GM12878 (cell line): Measurements from ENCODE around the gene NUP210L. TPM values are rescaled to one million over a fixed set of nuclear protein-coding genes. Genes with fewer than 3 reads are reported as not detected.

Source experiments
- ATAC-seq: fragments of 200-7000 bp; cut with Tn5 transposase; 3 replicates; pipeline ENCODE4 v1.9.1; 2020; ENCODE audit warnings: mild to moderate bottlenecking, moderate library complexity
- BruUV-seq: library from RNA; stranded (reverse); fragments of 400-500 nt; replicated peaks from 2 replicates; lab custom pipeline; 2021; lab: Mats Ljungman, UMichigan
- CTCF ChIA-PET: fragments of 300-600 bp; sonication (Branson Sonifier 250); formaldehyde crosslinking; extraction: SDS; loops from one replicate; lab custom pipeline; 2021; ENCODE audit warnings: inconsistent platforms; lab: Yijun Ruan, JAX
- POLR2A ChIA-PET: fragments of 350-600 bp; formaldehyde crosslinking; extraction: SDS; loops from one replicate; lab custom pipeline; 2021; ENCODE audit warnings: inconsistent platforms; lab: Charles Lee
- RAD21 ChIA-PET: fragments of 300-600 bp; sonication (Branson Sonifier 250); formaldehyde crosslinking; loops from one replicate; lab custom pipeline; 2023; ENCODE audit warnings: antibody characterized with exemption; ENCODE audit not compliant: unreplicated experiment; lab: Charles Lee
- SMC1A ChIA-PET: fragments of 300-600 bp; sonication (Branson Sonifier 250); formaldehyde crosslinking; loops from one replicate; lab custom pipeline; 2023; ENCODE audit not compliant: unreplicated experiment, uncharacterized antibody; lab: Charles Lee
- DNase-seq: peaks from one replicate; pipeline ENCODE4 v3.0.0-alpha.2; 2011; ENCODE audit warnings: low read depth, low spot score
- FAIRE-seq: peaks from 3 replicates; lab custom pipeline; 2011; peaks lifted over from hg19 to GRCh38; lab: Jason Lieb, UNC
- H2AFZ ChIP-seq: 2 replicates; pipeline ENCODE4 v1.6.0; 2011; ENCODE audit warnings: low read depth, low read length, control low read depth; ENCODE audit not compliant: control insufficient read depth
- H3K27ac ChIP-seq: 2 replicates; pipeline ENCODE4 v1.5.1; 2011; ENCODE audit warnings: control low read depth; ENCODE audit not compliant: control insufficient read depth, insufficient read depth
- H3K27me3 ChIP-seq, 2 experiments: replicated peaks in 1 of 2; 2 replicates each; pipeline versions ENCODE4 v1.6.0 to v1.6.1; 2011; ENCODE audit warnings: low read length in 1 of 2; ENCODE audit not compliant: control insufficient read depth in 2 of 2, insufficient read depth in 2 of 2
- H3K36me3 ChIP-seq, 2 experiments: 2 replicates each; pipeline ENCODE4 v1.5.1; 2011; ENCODE audit warnings: low read length in 1 of 2; ENCODE audit not compliant: control insufficient read depth in 2 of 2, insufficient read depth in 2 of 2
- H3K4me1 ChIP-seq: 2 replicates; pipeline ENCODE4 v1.6.1; 2011; ENCODE audit warnings: mild to moderate bottlenecking, low read length, moderate library complexity, mixed read lengths; ENCODE audit not compliant: control insufficient read depth, insufficient read depth
- H3K4me2 ChIP-seq: 2 replicates; pipeline ENCODE4 v1.6.0; 2011; ENCODE audit warnings: control low read depth; ENCODE audit not compliant: control insufficient read depth, insufficient read depth
- H3K4me3 ChIP-seq: fragments of 200-600 bp; sonication (generic); 2 replicates; pipeline ENCODE4 v1.5.1; 2016
- H3K79me2 ChIP-seq: 2 replicates; pipeline ENCODE4 v1.6.0; 2011; ENCODE audit warnings: low read length; ENCODE audit not compliant: control insufficient read depth, insufficient read depth
- H3K9ac ChIP-seq: 2 replicates; pipeline ENCODE4 v1.8.0; 2011; ENCODE audit warnings: low read length, control low read depth, mixed read lengths; ENCODE audit not compliant: control insufficient read depth, insufficient read depth
- H3K9me3 ChIP-seq: replicated peaks from 3 replicates; pipeline ENCODE4 v1.5.1; 2011; ENCODE audit warnings: mild to moderate bottlenecking, low read length; ENCODE audit not compliant: control insufficient read depth, insufficient read depth
- H4K20me1 ChIP-seq: 2 replicates; pipeline ENCODE4 v1.6.0; 2011; ENCODE audit not compliant: control insufficient read depth, insufficient read depth
- FOXM1 ChIP-seq: IDR thresholded peaks from 2 replicates; pipeline ENCODE4 v1.6.1; 2012; ENCODE audit warnings: low read depth, mild to moderate bottlenecking, inconsistent platforms, low read length, moderate library complexity
- IKZF1 ChIP-seq: fragments of 450-650 bp; conservative IDR thresholded peaks from 2 replicates; pipeline ENCODE4 v1.6.1; 2017; ENCODE audit warnings: antibody characterized with exemption, mild to moderate bottlenecking
- NBN ChIP-seq: fragments of 450-650 bp; IDR thresholded peaks from 2 replicates; pipeline ENCODE4 v1.6.1; 2016
- NFIC ChIP-seq: IDR thresholded peaks from 2 replicates; pipeline ENCODE4 v1.6.1; 2012; ENCODE audit warnings: low read depth, mild to moderate bottlenecking, inconsistent platforms, low read length, moderate library complexity
- POU2F2 ChIP-seq: IDR thresholded peaks from 3 replicates; pipeline ENCODE4 v1.6.1; 2011; ENCODE audit warnings: low read depth, mild to moderate bottlenecking, low read length, borderline replicate concordance
- SMAD1 ChIP-seq: fragments of 450-650 bp; IDR thresholded peaks from 2 replicates; pipeline ENCODE4 v1.6.1; 2018; ENCODE audit warnings: mild to moderate bottlenecking, low read depth; ENCODE audit not compliant: partially characterized antibody
- SRF ChIP-seq, 2 experiments: IDR thresholded peaks; 2 replicates each; pipeline ENCODE4 v1.6.1; 2011; ENCODE audit warnings: low read depth in 2 of 2, low read length in 2 of 2, mild to moderate bottlenecking in 1 of 2, moderate library complexity in 1 of 2
- SUZ12 ChIP-seq: fragments of 200-600 bp; sonication (generic); IDR thresholded peaks from one replicate; pipeline ENCODE4 v1.6.1; 2018; ENCODE audit warnings: antibody characterized with exemption, mild to moderate bottlenecking; ENCODE audit not compliant: unreplicated experiment
- ZNF622 ChIP-seq: fragments of 450-650 bp; IDR thresholded peaks from 2 replicates; pipeline ENCODE4 v1.6.1; 2017; ENCODE audit warnings: mild to moderate bottlenecking, inconsistent platforms
- WGBS: methylation state at CpG from one replicate; pipeline ENCODE4 v1.1.6; 2016; ENCODE audit warnings: low lambda C conversion rate; ENCODE audit not compliant: insufficient replicate concordance, insufficient coverage; ENCODE audit errors: missing lambda C conversion rate; 5-methylcytosine and 5-hydroxymethylcytosine counted together
- in situ Hi-C: fragments of 300-500 bp; cut with MboI; formaldehyde crosslinking; loops from 9 replicates; pipeline ENCODE4 v1.14.3; 2018; ENCODE audit warnings: mixed read lengths
- intact Hi-C: fragments of 100-400 bp; cut with micrococcal nuclease; formaldehyde crosslinking; loops from one replicate; pipeline ENCODE4 v1.14.2; 2022; ENCODE audit not compliant: unreplicated experiment
- polyA plus RNA-seq, 11 experiments: library from polyadenylated mRNA; depleted of rRNA in 4 of 11; unstranded in 6 of 11; stranded (reverse) in 5 of 11; fragments of >200 nt; fragmentation: Nextera tagmentation in 4 of 11; fragmentation: Illumina TruSeq in 1 of 11; extraction: Ambion mirVana in 4 of 11; extraction: Trizol in 1 of 11; gene quantifications; 1 replicate in 1 of 11; 2 replicates in 10 of 11; pipeline versions ENCODE4 v1.2.1 to v1.2.3, GENCODE V29; 2011 to 2016; ENCODE audit warnings: inconsistent platforms in 2 of 11, missing spikeins in 2 of 11, low read depth in 1 of 11
- total RNA-seq, 4 experiments: library from RNA; depleted of rRNA in 3 of 4; stranded (reverse); fragments of >200 nt in 3 of 4; fragmentation: Illumina TruSeq in 1 of 4; extraction: Trizol in 1 of 4; gene quantifications; 2 replicates each; pipeline versions ENCODE4 v1.2.1 to v1.2.3, GENCODE V29; 2013 to 2021
- TF ChIP-seq, protein P1 (sequence below): IDR thresholded peaks from 2 replicates; pipeline ENCODE4 v1.6.1; 2012; ENCODE audit warnings: mild to moderate bottlenecking, low read depth, low read length

Gene NUP210L
- total and polyA plus RNA-seq, 10 of the 15 experiments (the other 5 are each of a cell fraction or from before 2014, with no cell fraction given), result 0.04 to 0.08 (median 0.07) TPM; not detected in 7

DNA sequence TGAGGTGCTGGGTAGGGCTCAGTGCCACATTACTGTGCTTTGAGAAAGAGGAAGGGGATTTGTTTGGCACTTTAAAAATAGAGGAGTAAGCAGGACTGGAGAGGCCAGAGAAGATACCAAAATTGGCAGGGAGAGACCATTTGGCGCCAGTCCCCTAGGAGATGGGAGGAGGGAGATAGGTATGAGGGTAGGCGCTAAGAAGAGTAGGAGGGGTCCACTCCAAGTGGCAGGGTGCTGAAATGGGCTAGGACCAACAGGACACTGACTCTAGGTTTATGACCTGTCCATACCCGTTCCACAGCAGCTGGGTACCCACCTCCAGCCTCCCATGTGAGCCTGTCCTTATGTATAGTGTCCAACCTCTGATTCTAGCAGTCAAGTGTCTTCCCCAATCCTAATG is 195.4 kb downstream of the NUP210L start:
- SMC1A ChIA-PET, result interaction anchor here (0.8 to 6.9 kb wide), 2 partner anchors 7 to 15 kb away, joined by 5 to 31 read pairs; partner anchors contain the start of gene CREB3L4
- no peak overlapping the region; the same call in 1 of the 2 replicates for H3K4me2 ChIP-seq

More for the DNA sequence above, 195.4 kb downstream of the NUP210L start:
- no TSS peak for BruUV-seq
- H3K4me3 ChIP-seq, result no peak overlapping the region
- TF ChIP-seq NFIC (no peak), SMAD1 (no peak), SUZ12 (no peak), POU2F2 (no peak), FOXM1 (no peak), NBN (no peak), IKZF1 (no peak), SRF (IDR thresholded peaks at IDR 0.05; ENCODE audit: low read depth in 2 of 2, low read length in 2 of 2) (no peak), ZNF622 (no peak)
- TF ChIP-seq, protein P1, sequence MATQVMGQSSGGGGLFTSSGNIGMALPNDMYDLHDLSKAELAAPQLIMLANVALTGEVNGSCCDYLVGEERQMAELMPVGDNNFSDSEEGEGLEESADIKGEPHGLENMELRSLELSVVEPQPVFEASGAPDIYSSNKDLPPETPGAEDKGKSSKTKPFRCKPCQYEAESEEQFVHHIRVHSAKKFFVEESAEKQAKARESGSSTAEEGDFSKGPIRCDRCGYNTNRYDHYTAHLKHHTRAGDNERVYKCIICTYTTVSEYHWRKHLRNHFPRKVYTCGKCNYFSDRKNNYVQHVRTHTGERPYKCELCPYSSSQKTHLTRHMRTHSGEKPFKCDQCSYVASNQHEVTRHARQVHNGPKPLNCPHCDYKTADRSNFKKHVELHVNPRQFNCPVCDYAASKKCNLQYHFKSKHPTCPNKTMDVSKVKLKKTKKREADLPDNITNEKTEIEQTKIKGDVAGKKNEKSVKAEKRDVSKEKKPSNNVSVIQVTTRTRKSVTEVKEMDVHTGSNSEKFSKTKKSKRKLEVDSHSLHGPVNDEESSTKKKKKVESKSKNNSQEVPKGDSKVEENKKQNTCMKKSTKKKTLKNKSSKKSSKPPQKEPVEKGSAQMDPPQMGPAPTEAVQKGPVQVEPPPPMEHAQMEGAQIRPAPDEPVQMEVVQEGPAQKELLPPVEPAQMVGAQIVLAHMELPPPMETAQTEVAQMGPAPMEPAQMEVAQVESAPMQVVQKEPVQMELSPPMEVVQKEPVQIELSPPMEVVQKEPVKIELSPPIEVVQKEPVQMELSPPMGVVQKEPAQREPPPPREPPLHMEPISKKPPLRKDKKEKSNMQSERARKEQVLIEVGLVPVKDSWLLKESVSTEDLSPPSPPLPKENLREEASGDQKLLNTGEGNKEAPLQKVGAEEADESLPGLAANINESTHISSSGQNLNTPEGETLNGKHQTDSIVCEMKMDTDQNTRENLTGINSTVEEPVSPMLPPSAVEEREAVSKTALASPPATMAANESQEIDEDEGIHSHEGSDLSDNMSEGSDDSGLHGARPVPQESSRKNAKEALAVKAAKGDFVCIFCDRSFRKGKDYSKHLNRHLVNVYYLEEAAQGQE, result no peak
- no peak for ATAC-seq
- 92% methylated on average over 3 of the region's 3 CpGs for WGBS
- H3K79me2 ChIP-seq, result peaks cover 72% of the 10 kb centered on the region
- H3K36me3 ChIP-seq, result peaks cover 12 to 17% of the 10 kb centered on the region in 2 experiments
- no peaks in the 10 kb centered on the region for H3K27me3 ChIP-seq
- H3K9ac ChIP-seq, result no peak overlapping the region
- FAIRE-seq, result no peak
- H2AFZ ChIP-seq, result no peak overlapping the region
- CTCF ChIA-PET, result interaction anchor here (1.5 kb wide), 1 partner anchor 312 kb away, joined by 3 read pairs; no protein-coding TSS in a partner anchor
- RAD21 ChIA-PET, result interaction anchor here (0.8 to 2.0 kb wide), 6 partner anchors 8 to 155 kb away, joined by 3 to 6 read pairs (median 4); partner anchors contain the start of genes CREB3L4, DENND4B and JTB
- no peak for DNase-seq
- intact Hi-C loops, result no loop called here
- peaks cover 11% of the 10 kb centered on the region; the same call in 1 of the 2 replicates for H3K4me1 ChIP-seq
- no peaks in the 10 kb centered on the region for H3K9me3 ChIP-seq
- in situ Hi-C loops, result no loop called here
- peaks cover 9% of the 10 kb centered on the region; the same call in 1 of the 2 replicates for H4K20me1 ChIP-seq
- POLR2A ChIA-PET, result interaction anchor here (0.5 to 5.5 kb wide), 7 partner anchors 7 to 649 kb away, joined by 3 to 38 read pairs (median 3); partner anchors contain the start of genes CREB3L4, DENND4B, JTB and UBAP2L
- H3K27ac ChIP-seq, result no peak overlapping the region
